Measurements from ENCODE around the gene LRP1B.

Gene LRP1B

DNA sequence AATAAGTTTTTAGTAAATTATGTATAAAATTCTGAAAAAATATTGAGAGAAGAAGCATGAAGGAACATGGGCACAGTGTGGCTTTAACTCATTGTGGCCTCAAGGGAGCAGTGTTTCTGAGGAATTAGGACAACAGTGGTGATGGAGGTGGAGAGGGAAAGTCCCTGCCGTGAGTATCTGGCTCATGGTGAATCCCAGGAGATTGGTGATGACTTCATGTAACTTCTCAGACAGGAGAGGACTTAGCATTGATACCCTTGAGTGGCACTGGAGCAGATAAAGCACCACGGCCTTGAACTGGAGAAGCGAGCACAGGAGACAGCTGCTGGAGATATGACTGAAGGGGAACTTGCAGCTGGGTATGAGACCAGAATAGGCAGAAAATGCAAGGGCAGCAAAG, 35.0 kb upstream of the LRP1B start:
- H3K4me3 ChIP-seq (ENCODE audit: low read depth, low read length): no peak overlapping the region
- peak; percentile 71 for DNase-seq (ENCODE audit: low read depth)
- TF ChIP-seq, protein P1, sequence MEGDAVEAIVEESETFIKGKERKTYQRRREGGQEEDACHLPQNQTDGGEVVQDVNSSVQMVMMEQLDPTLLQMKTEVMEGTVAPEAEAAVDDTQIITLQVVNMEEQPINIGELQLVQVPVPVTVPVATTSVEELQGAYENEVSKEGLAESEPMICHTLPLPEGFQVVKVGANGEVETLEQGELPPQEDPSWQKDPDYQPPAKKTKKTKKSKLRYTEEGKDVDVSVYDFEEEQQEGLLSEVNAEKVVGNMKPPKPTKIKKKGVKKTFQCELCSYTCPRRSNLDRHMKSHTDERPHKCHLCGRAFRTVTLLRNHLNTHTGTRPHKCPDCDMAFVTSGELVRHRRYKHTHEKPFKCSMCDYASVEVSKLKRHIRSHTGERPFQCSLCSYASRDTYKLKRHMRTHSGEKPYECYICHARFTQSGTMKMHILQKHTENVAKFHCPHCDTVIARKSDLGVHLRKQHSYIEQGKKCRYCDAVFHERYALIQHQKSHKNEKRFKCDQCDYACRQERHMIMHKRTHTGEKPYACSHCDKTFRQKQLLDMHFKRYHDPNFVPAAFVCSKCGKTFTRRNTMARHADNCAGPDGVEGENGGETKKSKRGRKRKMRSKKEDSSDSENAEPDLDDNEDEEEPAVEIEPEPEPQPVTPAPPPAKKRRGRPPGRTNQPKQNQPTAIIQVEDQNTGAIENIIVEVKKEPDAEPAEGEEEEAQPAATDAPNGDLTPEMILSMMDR (IDR thresholded peaks at IDR 0.05; ENCODE audit: insufficient read depth, low read depth, low read length, missing control alignments): peak; percentile 32

DNA sequence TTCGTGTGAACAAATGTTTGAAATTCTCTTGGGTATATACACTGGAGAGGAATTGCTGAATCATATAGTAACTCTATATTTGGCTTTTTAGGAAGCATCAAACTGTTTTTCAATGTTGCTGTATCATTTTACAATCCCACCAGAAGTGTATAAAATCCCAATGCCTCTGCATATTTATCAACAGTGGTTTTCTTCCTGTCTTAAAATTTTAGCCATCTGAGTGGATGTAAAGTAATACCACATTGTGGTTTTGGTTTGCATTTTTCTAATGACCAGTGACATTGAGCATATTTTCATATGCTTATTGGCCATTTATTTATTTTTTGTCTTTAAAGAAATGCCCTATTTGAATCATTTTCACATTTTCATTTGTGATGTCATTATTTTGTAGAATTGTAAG, 22.8 kb upstream of the LRP1B start:
- no peak overlapping the region for H3K4me3 ChIP-seq (ENCODE audit: low read depth, low read length)
- no peak for DNase-seq (ENCODE audit: low read depth)
- TF ChIP-seq, protein P1 (IDR thresholded peaks at IDR 0.05; ENCODE audit: insufficient read depth, low read depth, low read length, missing control alignments): no peak

DNA sequence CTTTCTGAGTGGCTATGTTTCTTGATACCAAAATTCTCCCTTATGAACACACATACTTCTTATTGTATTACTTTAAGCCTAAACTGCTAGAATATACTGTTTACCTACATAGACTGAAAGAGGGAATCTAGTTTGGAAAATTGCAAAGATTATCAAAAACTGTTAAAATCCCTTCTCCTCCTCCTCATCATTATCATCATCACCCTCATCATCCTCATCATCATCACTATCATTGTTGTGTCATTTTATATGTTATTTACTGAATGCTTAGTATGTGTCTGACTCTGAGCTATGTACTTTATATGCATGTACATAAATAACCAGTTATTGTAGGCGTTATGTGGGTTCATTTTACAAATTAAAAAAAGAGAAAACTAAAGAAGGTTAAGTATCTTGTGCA, 19.6 kb upstream of the LRP1B start:
- DNase-seq (ENCODE audit: low read depth): no peak
- TF ChIP-seq, protein P1 (IDR thresholded peaks at IDR 0.05; ENCODE audit: insufficient read depth, low read depth, low read length, missing control alignments): no peak
- H3K4me3 ChIP-seq (ENCODE audit: low read depth, low read length): no peak overlapping the region

DNA sequence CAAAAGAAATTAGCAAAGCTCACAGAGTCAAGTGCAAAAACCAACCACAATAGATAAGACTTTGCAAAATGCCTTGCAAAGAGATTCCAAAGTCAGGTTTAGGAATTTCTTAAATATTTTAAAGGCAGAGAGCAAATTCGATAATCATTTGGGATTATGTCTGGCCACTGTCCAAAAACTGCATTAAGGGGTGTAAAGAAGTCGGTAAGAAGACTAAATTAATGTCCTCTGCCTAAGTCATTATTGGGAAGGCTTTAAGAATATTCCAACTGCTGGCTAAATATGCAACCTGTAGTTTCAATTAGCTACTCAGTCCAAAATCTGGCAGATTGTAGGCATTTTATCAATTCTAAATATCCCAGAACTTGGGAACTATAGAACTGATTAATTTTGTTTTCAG, 13.7 kb upstream of the LRP1B start:
- TF ChIP-seq, protein P1 (IDR thresholded peaks at IDR 0.05; ENCODE audit: insufficient read depth, low read depth, low read length, missing control alignments): no peak
- no peak for DNase-seq (ENCODE audit: low read depth)

DNA sequence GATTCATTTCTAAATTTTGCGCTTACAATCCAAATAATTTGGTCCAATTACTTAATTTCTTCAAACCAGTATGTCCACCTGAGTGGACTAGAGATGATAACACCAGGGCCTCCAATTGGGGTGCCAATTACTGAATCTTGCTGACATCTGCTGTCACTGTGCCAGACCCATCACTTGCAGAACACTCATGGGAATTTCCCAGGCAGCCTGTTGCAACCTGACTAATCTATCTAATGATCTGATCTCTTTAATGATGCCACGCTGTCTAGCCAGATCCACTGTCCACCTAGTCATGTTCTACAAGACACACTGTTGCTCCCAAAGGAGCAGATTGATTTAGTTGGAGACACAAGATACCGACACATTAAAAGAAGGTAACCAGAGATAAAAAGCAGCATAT, 11.8 kb upstream of the LRP1B start:
- TF ChIP-seq, protein P1 (IDR thresholded peaks at IDR 0.05; ENCODE audit: insufficient read depth, low read depth, low read length, missing control alignments): no peak
- H3K4me3 ChIP-seq (ENCODE audit: low read depth, low read length): no peak overlapping the region
- DNase-seq (ENCODE audit: low read depth): no peak

More for the DNA sequence above, 13.7 kb upstream of the LRP1B start:
- H3K4me3 ChIP-seq (ENCODE audit: low read depth, low read length): no peak overlapping the region

DNA sequence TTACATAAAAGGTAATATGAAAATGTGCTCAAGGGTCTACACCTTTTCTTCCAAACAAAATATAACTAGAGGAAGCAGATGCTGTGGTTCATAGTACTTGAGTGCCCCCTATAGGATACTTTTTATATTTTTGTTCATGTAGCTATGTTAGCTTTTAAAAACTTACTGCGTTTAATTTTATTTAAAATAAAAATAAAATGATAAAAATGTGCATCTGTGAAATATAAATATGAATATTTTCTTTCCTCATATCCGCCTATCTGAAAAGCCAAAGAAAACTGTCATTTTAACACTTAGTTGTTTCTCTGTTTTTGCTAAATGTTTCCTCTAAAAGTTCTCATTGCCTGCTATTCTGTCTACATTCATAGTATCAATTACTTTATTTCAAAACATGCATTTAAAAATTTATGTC, 9.6 kb upstream of the LRP1B start:
- TF ChIP-seq, protein P1 (IDR thresholded peaks at IDR 0.05; ENCODE audit: insufficient read depth, low read depth, low read length, missing control alignments): peak; percentile 36
- H3K4me3 ChIP-seq (ENCODE audit: low read depth, low read length): no peak overlapping the region
- peak; percentile 14 for DNase-seq (ENCODE audit: low read depth)

DNA sequence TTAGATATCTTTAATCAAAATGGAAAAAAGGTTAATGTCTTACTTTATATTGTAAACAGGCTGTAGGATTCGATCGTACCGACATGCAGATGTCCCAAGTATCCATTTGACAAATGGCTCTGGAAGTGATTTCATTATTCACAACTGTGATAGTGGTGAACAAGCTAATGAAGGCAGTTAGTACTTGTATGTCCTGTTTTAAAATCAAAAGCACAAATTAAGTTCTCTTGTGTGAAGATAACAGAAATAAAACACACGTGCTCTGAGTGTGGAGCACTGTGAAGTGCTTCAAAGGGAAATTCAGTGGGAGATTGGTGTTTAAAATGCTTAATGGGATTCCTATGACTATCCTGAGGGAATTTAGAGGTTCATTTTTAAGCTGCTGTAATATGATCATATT, 8.6 kb upstream of the LRP1B start:
- TF ChIP-seq, protein P1 (IDR thresholded peaks at IDR 0.05; ENCODE audit: insufficient read depth, low read depth, low read length, missing control alignments): no peak
- H3K4me3 ChIP-seq (ENCODE audit: low read depth, low read length): no peak overlapping the region
- no peak for DNase-seq (ENCODE audit: low read depth)
